Transverse colon (tissue), 4 donors: Measurements from ENCODE around the gene PDCD6IP.

Source experiments
- CTCF ChIP-seq, 5 experiments: fragments of 200-600 bp in 3 of 5; fragments of 450-650 bp in 2 of 5; sonication (generic) in 3 of 5; IDR thresholded peaks; 1 replicate in 2 of 5; 2 replicates in 3 of 5; pipeline ENCODE4 v1.5.1; 2016 to 2017; ENCODE audit warnings: antibody characterized with exemption in 5 of 5, inconsistent platforms in 3 of 5, mild to moderate bottlenecking in 2 of 5, moderate library complexity in 1 of 5
- EP300 ChIP-seq: sonication (generic); formaldehyde crosslinking; IDR thresholded peaks from one replicate; pipeline ENCODE4 v1.6.1; 2017; ENCODE audit warnings: antibody characterized with exemption, low read depth
- POLR2A ChIP-seq: fragments of 450-650 bp; IDR thresholded peaks from one replicate; pipeline ENCODE4 v1.6.1; 2016; ENCODE audit warnings: antibody characterized with exemption, mild to moderate bottlenecking, moderate library complexity
- POLR2AphosphoS5 ChIP-seq, 3 donors: sonication (generic); formaldehyde crosslinking; IDR thresholded peaks; one replicate each; pipeline ENCODE4 v1.6.1; 2016; ENCODE audit warnings: antibody characterized with exemption in 3 of 3

- peak; percentile 70 to 90 (median 83) for TF ChIP-seq CTCF (IDR thresholded peaks at IDR 0.05)
- no peak for TF ChIP-seq POLR2A
- no peak for TF ChIP-seq EP300
- TF ChIP-seq POLR2AphosphoS5 (IDR thresholded peaks at IDR 0.05) = no peak
These were observed 85.1 kb downstream of the PDCD6IP start for GRCh38 chr3:33883538-33883950.
